GM19025 (cell line): ENCODE results near the gene CCNL2.
"Not testable (repeated sequence)": the region's sequence is repeated elsewhere in the genome, so short reads cannot be mapped to it uniquely, and the experiment has no call there.

Experiments
- ATAC-seq: cut with Tn5 transposase; IDR thresholded peaks from one replicate; pipeline ENCODE4 v1.9.1; 2021; ENCODE audit warnings: mild to moderate bottlenecking, low read depth, moderate library complexity; ENCODE audit not compliant: unreplicated experiment

The CCNL2 gene

DNA sequence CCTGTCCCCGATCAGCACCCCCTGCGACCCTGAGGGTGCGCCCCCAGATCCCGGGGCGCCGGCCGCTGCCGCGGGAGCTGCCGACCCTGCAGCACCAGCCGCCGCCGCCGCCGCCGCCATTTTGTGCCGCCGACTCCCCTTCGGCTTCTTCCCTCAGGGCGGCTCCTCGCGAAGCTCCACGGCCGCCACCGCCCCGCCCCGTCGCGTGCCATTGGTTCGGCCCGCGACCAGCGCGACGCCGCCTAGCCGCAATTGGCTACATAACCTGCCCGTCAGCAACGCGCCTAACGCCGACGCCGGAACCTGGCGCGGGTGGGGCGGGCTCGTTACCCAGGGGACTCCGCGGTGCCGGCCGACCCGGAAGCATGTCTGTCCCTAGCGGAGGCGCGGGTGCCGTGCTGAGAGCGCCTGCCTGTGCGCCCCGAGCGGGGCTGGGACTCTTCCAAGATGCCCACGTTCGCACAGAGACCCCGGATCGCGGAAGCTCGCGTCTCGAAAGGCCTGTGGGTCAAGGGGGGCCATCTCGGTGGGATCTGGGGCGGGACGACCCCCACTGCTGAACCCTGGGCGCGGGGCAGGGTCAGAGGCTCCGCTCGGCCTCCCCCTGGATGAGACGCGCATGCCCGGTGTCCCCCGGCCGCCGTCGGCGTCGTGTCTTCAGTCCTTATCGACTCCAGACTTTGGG lies at the start of gene CCNL2:
CCNL2 (minus strand) TSS at position 149 of the 685 bp plus-strand sequence; CDS start at position 120, 29 bp downstream.
- peak; percentile 90 for ATAC-seq

DNA sequence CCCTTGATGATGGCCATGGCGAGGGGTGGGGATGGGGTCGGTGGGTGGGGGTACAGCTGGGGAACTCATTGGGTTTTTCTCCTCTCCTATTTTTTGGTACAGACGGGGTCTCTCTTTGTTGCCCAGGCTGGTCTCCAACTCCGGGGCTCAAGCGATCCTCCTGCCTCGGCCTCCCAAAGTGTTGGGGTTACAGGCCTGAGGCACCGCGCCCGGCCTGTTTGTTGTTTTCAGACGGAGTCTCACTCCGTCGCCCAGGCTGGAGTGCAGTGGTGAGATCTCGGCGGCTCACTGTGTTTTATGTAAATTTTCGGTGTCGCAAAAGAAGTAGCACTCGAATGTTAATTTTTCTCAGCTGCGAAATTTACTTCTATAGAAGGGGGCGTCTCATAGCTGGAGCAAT lies 47.5 kb upstream of the CCNL2 start:
- ATAC-seq: not testable (repeated sequence)

DNA sequence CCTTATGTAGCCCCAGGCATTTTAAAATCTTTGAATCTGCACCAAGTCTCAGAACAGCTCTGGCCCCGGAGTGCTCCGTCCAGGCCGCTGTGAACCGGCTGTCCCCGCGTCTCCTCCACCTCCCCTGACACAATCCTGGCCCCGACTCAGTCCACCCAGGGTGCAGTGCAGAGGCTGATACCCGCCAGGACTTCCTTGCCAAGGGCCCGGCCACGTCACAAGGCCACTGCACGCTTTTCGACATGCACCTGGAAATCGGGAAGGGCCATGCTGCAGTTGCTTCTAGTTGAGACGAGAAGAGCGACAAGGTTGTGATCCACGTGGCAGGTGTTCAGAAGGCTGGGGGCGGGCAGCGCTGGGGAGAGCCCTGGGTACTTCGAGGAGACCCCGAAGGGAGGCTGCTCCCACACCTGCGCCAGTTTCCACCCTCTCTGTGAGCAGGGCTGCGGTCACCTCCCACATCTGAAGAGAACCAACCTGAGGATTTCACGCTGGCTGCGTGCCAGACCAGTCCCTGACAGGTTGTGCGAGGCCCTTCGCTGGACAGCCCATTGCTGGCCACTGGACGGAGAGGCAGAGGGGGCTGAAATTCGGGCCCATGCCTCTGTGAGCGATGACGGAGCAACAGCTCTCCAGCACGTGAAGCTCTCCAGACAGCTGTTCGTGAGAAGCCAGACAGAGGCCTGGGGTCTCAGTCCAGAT lies 43.1 kb upstream of the CCNL2 start:
- ATAC-seq: no peak

DNA sequence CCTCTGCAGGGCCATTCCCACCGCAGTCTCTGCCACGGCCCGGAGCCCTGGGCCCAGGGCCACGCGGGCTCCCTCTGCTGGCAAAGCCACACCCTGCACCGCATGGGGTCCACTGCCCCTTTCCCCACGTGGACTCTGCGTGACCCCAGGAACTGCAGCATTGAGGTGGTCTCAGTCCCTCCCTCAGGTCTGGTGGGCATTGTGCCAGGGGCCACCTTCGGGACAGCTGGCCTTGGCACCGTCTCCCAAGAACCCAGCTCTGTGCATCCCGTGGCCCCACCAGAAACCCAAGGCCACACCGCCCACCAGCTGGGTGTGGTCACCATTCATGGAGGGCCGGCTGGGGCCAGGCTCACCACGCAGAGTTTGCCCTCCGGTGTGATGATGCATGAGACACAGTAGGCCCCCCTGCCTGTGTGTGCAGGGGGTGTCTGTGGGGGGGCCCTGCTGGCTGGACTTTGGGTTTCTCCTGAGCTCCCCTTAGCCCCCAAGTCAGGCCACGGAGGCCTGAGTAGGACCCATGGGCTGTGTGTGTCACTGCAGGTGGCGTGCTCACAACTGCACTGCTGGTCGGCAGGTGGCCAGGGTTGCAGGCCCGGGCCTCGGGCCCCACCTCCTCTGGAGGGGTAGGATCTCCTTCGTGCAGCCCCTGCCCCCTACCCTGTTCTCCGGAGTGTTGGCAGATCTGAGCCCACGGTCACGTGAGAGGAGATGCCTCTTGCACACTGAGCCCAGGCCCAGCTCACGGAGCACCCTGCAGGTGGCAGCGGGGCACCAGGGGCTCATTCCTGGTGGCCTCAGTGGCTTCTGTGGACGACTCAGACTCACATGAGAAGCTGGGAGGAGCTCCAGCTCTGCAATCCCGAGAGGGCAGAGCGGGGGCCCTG lies 42.1 kb upstream of the CCNL2 start:
- no peak for ATAC-seq

DNA sequence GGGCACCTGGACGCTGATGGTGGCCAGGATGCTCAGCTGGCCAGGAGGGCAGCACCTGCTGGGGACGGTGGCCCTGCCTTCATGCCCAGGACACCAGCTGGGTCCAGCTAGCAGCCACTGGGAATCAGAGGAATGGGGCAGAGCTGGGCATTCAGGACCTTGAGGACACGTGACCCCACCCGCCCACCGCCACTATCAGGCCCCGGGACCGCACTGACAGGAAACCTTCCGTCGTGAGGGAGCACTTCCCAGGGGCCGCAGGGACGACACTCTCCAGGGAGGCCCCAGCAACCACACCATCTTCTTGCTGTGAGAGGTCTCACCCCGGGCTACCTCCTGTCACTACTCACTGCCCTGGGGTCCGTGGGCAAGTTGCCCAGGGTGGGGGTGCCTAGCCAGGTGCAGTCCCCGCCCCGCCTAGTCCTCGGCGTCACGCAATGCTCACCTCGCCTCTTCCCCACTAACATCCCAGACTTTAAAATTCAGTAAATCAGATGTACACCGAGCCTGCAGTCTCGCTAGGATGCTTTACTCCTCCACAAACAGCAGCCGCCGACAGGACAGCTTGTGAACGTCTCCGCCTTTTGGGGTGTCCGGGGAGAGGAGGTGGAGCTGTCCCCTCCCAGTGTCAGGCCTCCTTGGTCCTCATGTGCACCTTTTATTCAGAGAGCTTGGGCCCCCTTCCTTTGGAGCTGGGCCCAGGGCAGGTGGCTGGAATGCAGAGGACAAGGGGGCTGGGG lies 41.3 kb upstream of the CCNL2 start:
- ATAC-seq: no peak

DNA sequence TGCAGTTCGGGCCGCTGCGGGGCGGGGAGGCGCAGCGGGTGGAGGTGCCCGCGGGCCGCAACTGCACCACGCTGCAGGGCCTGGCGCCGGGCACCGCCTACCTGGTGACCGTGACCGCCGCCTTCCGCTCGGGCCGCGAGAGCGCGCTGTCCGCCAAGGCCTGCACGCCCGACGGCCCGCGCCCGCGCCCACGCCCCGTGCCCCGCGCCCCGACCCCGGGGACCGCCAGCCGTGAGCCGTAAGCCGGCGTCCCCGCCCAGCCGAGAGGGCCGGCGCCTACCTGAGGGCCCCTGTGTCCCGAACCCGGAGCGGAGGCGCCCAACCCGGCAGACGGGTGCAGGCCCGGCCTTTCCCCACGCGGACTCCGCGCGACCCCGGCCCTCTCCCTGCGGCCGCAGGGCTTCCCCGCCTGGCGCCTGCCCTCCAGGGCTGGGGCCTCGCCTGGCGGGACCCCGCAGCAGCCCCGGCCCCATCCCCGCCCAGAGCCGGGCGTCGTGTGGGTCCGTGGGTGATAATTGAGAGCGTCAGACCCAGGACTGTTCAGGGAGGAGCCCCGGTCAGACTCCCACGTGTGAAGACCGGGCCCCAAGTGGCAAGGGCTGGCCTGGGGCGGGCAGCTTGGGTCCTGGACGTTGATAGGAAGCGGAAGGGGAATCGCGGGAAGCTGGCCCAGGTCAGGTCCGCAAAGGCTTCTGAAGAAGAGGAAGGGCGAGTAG lies 40.6 kb upstream of the CCNL2 start:
- ATAC-seq: no peak

DNA sequence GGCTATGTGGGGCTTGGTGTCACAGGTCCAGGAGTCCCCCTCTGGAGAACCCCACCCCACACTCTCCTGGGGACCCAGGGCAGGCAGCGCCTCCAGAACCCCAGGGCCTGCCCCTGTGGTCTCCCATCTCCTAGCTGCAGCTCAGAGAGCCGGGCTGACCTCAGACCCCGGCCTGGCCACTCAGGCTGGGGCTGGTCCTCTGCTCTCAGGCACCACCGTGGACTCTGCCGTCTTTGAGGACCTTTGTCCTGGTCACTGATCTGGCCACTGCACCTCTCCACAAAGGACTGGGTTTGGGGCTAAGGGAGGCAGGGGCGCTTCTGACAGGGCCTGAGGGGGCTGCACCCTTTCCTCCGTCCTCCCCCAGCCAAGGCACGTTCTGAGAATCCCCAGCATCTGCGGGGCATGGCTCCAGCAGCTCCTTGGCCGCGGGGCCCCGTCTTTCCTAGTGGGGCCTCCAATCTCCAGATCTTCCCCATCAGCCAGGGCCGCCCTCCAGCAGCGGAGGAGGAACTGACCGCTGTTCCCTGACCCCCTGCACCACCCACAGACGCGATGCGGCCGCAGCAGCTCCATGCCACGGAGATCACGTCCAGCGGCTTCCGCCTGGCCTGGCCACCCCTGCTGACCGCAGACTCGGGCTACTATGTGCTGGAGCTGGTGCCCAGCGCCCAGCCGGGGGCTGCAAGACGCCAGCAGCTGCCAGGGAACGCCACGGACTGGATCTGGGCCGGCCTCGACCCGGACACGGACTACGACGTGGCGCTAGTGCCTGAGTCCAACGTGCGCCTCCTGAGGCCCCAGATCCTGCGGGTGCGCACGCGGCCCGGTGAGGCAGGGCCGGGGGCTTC lies 39.6 kb upstream of the CCNL2 start:
- ATAC-seq: no peak

DNA sequence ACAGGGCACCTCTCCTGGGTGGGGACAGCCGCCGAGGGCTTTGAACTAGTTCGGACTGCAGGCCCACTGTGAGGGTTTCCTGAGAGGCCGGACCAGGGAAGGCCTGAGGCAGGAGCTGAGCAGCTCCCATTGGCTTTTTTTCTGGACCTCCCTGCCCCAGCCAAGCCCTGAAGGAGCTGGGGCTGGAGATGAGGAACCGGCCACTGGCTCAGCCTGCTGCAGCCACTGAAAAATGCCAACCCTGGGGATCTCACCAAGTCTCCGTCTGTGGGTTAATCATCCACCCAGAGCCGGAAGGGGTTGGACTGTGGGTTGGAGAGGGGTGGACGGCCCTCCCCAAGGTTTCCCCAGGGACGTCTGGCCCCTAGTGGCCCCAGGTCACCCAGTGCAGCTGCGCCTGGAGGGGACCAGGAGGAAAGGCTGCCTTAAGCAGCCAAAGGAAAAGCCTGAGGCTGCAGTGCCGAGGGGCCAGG lies 38.8 kb upstream of the CCNL2 start:
- ATAC-seq: peak; percentile 75

DNA sequence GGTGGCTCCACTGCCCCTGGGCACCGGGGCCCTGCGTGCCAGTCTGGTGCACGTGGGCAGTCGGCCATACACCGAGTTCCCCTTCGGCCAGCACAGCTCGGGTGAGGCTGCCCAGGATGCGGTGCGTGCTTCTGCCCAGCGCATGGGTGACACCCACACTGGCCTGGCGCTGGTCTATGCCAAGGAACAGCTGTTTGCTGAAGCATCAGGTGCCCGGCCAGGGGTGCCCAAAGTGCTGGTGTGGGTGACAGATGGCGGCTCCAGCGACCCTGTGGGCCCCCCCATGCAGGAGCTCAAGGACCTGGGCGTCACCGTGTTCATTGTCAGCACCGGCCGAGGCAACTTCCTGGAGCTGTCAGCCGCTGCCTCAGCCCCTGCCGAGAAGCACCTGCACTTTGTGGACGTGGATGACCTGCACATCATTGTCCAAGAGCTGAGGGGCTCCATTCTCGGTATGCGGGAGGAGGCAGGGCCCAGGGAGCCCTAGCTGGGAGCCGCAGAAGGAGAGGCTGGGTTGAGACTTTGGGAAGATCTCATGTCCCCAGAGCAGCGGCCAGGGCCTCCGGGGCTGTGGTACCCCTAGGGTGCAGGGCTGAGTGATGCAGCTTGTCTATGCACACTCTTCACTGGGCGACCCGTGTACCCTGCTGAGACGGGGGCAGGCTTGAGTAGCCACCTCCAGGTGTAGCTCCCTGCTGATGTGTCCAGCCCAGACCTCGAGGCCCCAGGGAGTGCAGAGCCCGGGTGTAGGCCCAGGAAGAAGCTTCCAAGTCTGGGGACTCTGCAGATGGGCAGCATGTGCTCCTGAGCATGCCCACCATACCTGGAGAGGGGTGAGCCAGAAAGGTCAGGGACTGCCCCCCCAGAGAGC lies 38.1 kb upstream of the CCNL2 start:
- no peak for ATAC-seq

DNA sequence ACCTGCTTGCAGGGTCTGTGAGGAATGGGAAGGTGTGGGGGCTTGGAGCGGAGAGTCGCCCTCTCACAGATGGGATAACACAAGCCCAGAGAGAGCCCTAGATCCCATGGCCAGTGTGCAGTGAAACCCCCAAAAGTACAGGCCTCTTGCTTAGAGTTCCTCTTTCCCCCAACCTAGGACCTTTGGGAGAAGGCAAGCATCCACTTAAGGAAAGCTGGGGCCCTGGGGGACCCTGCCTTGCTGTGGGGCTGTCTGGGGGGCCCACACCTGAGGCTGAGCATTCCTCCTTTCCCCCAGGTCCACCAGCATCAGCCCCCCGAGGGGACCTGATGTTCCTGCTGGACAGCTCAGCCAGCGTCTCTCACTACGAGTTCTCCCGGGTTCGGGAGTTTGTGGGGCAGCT lies 37.5 kb upstream of the CCNL2 start:
- no peak for ATAC-seq

DNA sequence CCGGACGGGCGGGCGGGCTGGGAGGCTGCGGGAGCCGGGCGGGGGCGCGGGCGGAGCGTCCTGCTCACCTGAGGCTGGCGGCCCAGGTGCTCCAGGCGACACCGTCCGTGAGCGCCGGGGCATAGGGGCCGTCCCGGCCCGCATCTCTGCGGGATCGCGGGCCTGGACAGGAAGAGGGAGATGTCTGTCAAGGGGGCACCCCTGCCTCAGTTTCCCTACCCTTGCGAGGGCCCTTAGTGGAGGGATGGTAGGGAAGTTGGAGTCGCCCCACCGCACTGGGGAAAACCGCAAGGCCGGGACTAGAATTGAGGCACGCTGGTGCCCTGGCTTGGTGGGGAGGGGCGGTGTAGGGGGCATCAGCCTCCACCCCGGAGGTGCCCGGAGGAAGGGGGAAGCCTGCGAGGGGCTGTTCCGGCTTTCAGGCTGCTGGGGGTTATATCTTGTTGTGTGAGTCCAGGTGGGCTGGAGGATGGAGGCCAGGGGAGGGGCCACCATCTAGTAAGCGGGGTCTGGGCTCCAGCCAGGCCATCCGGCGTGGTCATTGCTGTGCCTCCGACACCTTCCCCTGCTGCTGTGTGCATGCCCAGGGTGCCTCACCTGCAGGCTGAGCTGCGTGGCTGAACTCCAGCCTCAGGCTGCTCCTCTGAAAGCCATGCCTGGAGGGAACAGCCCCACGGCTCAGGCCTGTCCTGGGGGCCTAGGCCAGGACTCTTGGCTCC lies 36.9 kb upstream of the CCNL2 start:
- no peak for ATAC-seq

DNA sequence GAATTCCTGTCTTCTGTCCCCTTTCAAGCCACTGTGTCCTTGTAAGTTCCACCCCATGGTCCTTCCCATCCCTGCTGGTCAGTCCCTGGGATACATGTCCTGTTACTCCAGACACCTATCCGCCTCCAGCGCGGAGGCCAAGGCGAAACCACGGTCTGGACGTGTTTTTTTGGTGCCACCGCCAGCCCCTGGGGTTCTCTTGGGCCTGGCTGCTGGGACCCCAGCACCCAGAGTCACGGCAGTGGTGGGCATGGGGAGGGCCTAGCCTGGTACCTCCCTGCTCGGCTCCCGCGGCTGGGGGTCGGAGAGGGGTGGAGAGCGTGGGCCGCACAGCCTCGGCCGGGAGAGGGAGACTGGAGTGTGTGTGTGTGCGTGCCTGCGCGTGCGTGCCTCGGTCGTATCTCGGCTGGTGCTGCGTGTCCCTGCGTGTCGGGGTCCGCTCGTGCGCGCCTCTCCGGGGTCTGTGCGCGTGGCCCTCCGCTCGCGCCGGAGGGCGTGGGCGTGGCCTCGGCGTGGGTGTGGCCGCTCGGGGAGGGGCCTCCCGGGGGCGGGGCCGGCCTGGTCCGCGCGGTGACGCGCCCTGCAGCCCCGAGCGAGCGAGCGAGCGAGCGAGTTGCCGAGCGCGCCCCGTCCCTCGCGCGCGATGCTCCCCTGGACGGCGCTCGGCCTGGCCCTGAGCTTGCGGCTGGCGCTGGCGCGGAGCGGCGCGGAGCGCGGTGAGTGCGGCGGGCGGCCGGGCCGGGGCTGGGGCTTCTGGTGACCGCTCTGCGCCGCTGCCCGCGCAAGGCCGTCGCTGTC lies 36.2 kb upstream of the CCNL2 start, which contains the start of gene VWA1:
VWA1 (plus strand) TSS at position 585 of the 798 bp plus-strand sequence; CDS start at position 644, 59 bp downstream.
- ATAC-seq: no peak

DNA sequence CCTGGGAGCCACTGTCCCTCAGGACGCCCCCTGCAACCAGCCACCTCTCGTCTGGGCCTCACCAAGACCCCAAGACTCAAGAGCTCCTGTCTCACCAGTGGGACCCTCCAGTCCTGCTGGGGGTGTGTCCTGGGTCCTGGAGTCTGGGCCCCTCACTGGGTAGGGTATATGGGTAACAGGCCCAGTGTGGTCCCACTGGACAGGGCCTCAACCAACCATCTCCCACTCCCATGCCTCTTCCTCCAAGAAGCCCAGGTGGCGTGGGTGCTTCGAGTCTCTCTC lies 35.6 kb upstream of the CCNL2 start:
- ATAC-seq: no peak

DNA sequence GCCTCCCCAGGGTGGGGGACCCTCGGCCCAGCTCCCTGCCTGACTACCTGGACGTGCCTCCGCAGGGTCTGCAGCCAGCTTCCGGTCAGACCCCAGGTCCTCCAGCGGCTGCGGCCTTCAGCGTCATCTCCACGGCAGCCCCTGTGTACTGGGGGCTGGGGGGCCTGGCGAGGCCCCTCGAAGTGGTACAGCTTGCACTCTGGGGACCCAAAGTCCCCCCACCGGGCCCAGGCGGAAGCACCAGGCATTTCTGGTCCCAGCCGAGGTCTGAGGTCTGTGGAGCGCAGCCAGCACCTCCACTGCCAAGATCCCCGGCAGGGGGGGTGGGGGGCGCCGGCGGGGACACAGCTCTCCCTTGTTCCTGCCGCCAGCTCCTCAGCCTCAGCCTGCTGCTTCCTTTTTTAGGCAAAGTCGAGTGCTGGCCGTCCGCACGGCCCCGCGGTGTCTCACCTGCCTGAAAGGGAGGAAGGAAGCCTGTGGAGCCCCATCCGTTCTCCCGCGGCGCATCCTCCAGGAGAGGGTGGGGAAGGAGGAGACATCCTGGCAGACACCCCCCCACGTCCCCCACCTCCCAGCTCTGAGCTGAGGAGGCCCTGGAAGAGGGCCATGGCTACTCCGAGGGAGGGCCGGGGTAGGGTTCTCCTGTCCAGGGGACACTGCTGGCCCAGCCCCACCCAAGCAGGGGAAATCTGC lies 35.1 kb upstream of the CCNL2 start:
- ATAC-seq: no peak

DNA sequence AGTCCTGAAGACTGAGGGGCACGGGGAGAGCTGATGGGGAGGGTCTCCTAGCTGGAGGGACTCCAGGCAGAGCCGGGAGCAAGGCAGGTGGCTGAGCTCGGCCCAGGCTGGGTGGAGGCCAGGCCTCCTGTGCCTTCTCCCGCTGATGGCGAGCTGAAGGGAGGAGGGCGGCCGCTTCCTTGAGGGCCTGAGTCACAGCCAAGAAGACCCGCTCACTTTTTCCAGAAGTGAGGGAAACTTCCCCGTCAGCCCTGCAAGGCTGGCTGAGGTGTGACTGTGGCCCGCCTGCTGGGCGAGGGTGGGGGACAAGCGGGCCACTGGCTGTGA lies 34.6 kb upstream of the CCNL2 start:
- ATAC-seq: no peak
